M059J (cell line): ENCODE measurements around the gene CAPN10. TPM values are rescaled to one million over a fixed set of nuclear protein-coding genes. Genes with fewer than 3 reads are reported as not detected.

Experiments
- DNase-seq: peaks from one replicate; pipeline ENCODE4 v3.0.0-alpha.2; 2012; ENCODE audit warnings: low read depth
- total RNA-seq: library from RNA; depleted of rRNA; stranded (reverse); fragments of >200 nt; shearing (Covaris generic); gene quantifications from 2 replicates; pipeline ENCODE4 v1.2.3, GENCODE V29; 2014

Gene CAPN10
- total RNA-seq, 1 experiment from 2014 or later: 11.1 TPM

DNA sequence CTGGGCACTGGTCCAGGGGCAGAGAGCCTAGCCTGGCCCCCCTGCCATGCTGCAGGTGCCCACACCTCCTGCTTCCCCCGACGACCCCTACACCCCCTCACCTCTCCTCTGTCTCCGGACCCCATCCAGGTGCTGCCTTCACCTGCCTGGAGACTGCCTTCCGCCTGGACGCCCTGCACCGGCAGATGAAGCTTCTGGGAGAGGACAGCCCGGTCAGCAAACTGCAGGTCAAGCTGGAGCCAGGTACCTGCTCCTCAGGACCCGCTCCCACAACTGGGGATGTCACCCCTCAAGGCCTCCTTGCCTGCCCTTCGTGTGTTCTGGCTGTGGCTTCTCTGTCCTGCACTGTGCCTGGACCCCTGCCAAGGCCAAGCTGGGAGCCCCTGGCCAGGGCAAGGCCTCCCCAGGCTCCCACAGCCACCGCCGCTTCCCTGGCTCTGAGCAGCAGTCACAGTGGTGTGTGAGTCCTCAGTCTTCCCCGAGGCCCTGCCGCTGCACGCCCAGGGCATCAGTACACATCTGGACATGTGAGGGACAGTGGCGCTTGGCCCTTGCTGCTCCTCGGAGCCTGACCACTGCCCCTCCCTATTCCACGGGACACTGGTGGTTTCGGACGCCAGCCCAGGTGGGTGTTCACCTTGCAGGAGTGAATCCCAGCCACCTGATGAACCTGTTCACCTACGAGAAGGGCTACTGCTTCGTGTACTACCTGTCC, 12.0 kb upstream of the CAPN10 start:
- no peak for DNase-seq

DNA sequence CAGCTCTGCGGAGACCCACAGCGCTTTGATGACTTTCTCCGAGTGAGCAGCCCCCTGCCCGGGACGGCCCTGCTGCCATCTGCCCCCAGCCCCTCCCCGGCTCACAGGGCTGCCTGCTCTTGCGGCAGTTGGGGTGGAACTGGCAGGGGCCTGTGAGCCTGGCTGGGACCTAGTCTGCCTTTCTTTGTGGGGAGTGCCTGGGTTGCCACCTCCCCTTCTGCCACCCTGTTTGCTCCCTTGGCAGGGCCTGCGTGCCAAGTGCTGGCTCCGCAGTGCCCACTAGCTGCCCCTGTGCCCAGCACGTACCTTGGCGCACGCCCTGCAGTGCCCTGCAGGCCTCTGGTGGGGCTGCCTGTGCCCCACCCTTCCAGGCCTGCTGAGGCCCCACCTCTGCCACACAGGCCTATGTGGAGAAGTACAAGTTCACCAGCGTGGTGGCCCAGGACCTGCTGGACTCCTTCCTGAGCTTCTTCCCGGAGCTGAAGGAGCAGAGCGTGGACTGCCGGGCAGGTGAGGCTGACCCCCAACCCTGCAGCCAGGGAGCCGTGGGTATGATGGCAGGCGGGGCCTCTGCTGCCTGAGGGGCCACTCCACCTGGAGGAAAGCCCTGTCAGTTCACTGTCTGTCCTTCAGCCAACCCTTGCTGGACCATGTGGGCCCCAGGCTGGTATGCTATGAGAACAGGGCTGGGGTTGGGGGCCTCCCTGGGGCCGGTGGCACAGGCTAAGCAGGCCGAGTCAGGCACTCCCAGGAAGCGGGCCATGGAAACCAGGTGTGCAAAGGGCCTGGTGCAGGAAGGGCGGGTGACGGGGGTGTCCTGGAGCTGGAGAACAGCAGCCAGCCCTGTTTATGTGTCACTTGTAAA, 11.2 kb upstream of the CAPN10 start:
- no peak for DNase-seq

DNA sequence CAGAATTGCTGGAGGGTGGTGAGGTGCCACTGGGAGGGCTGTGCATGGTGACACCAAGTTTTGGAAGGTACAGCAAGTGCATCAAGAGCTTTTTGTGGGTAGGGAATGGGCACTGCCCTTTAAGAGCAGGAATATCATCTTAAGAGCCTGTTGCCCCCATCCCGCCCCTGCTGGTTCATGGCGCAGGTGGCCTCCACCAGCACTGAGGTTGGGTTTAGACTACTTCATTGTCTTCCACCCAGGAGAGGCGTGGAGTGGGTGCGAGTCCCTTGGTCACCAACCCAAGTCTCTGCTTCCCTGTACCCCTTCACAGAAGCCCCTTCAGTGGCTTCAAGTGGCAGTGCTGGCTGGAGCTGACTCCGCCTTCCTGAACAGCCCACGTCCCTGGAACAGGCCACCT, 10.5 kb upstream of the CAPN10 start:
- no peak for DNase-seq

DNA sequence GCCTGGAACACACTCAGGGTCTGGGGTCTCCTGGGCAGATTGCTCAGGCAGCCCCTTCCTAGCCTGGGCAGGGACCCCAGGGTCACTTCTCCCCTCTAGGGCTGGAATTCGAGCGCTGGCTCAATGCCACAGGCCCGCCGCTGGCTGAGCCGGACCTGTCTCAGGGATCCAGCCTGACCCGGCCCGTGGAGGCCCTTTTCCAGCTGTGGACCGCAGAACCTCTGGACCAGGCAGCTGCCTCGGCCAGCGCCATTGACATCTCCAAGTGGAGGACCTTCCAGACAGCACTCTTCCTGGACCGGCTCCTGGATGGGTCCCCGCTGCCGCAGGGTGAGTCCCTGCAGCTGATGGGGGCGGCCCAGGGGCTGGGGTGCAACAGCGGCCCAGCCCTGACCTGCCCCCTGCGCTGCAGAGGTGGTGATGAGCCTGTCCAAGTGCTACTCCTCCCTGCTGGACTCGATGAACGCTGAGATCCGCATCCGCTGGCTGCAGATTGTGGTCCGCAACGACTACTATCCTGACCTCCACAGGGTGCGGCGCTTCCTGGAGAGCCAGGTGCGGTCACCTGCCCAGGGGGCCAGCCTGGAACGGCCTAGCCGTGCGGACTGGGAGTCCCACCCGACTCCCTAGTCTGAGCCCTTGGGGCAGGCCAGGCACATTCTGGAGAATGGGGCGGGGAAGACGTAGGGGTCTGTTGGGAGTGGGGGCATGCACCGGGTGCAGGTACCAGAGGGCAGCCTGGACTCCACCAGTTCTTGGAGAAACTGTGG, 9.9 kb upstream of the CAPN10 start:
- DNase-seq: no peak

DNA sequence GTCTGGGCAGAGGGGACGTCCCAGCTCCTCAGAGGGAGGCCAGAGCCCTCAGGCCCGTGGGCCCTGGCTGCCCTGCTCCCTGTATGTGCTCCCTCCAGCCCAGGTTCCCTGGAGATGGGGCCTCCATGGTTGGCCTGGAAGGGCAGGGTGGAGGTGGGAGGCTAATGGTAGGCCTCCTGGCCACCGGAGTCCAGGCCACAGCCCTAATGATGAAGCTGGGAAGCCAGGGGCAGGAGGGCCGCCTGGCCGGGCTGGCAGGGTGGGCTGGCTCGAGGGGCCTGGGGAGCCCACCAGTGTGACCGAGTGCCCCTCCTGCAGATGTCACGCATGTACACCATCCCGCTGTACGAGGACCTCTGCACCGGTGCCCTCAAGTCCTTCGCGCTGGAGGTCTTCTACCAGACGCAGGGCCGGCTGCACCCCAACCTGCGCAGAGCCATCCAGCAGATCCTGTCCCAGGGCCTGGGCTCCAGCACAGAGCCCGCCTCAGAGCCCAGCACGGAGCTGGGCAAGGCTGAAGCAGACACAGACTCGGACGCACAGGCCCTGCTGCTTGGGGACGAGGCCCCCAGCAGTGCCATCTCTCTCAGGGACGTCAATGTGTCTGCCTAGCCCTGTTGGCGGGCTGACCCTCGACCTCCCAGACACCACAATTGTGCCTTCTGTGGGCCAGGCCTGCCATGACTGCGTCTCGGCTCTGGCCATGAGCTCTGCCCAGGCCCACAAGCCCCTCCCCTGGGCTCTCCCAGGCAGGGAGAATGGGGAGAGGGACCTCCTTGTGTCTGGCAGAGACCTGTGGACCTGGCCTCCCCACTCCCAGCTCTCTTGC, 9.0 kb upstream of the CAPN10 start:
- no peak for DNase-seq

DNA sequence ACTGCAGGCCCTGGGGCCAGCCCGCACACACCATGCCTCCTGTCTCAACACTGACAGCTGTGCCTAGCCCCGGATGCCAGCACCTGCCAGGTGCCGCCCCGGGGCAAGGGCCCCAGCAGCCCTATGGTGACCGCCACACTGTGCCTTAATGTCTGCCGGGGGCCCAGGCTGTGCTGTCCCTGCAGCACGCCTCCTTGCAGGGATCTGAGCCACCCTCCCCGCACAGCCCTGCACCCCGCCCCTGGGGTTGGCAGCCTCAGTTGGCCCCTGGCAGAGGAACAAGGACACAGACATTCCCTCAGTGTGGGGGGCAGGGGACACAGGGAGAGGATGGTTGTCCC, 8.5 kb upstream of the CAPN10 start:
- no peak for DNase-seq

DNA sequence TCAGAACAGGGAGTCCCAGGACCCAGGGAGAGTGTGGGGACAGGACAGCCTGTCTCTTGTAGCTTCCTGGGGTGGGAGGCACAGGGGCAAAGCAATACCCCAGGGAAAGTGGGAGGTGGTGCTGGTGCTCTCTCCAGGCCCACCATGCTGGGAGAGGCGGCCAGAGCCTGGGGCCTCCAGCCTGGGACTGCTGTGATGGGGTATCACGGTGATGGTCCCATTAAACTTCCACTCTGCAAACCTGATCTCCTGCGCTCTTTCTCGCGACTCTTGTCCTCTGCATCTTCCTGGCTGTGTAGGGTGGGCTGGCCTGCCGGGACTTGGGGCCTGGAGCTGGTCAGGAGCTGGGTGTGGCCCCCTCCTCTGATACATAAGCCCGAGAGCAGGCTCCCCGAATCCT, 8.0 kb upstream of the CAPN10 start:
- no peak for DNase-seq

DNA sequence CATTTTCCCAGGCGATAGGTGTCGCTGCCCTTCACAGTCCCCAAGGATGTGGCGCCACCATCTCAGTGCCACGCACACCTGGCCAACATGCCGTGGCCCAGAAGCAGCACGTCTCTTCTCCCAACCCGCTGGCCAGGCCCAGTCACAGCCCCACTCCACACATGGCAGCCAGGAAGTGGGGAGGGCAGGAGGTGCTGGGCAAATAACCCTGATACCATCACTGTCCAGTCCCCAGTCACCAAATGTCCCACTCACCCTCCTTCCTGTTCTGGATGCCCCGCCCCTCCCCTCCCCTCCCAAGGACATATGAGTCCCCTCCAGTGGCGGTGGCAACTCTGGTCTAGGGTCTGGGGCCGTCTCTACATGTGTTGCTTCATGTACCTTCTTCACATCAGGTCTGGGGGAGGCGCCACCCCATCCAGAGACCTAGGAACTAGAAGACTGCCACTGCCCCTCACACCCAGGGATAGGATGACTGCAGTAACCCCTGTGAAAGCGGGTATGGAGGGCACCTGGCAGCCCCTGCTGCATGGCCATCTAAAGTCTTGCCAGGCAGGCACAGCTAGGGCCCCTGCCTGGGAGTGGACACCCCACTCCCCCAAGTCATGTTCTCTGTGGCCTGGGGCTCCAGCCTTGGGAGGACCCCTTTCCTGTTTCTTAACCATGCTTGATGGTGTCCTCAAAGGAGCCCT, 7.3 kb upstream of the CAPN10 start:
- DNase-seq: no peak

DNA sequence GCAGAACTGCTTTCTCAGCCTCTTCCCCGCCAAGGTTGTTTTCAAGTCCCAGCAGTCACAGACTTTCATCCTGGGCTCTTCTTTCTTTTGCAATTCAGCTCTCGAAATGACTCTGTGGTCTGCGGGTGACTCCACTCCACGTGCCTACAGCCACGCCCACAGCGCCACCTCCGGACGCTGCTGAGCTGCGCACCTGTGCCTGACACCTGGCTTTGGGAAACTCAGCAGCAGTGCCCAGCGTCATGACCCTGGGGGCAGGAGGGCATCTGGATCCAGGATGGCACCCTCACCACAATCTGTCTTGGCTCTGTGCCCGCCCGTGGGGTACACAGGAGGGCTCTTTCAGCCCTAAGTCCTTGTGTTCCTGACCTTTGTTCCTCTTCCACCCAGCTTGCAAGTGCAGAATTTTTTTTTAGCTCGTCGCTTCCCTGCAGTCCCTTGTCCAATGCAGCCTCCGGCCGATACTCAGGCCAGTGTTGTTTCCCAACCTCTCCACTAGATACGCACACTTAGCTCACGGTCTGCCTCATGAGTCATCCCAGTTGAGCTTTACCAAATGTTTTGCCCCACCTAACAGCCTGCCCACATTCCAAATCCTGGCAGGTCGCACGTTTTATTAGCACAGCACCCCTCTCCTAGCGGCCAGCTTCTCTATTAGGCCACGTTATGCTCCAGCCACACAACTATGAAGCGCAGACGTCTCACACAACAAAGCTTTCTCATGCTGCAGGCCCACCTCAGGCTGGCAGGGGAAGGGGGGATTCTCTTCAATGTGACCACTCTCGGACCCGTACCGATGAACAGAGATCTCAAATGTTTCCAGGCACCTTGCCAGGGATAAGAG, 6.5 kb upstream of the CAPN10 start:
- peak; percentile 93 for DNase-seq

DNA sequence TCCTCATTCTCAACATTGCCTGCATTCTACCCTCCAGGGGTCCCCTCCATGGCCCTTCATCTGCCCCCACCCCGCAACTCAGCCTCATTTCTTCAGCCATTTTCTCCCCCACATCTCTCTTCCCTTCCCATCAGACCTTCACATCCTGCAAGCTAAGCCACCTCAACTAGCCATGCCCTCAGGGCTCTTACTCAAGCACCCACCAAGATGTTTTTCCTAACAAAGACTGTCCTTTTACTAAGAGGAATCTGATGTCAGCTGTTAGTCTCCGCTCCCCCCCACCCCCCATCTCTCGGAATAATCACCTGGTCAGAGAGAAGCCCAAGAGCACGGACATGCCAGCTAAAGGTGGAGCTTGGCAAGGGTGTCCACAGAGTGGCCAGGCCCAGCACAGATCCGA, 4.7 kb upstream of the CAPN10 start:
- peak; percentile 66 for DNase-seq

DNA sequence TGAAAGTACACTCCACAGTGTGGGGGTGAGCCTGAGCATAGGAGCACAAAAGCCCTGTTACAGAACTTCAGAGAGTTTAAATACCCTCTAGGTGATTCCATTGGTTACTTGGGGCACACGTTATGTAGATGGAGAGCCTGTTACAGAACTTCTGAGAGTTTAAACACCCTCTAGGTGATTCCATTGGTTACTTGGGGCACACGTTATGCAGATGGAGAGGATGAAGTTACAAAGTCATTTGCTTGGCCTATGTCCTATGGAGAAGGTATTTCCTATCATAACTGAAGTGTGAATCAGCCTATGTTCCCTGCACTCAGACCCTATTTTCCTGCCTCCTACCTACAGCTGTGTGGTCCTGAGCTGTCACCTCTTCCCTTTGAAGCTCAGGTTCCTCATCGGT, 3.8 kb upstream of the CAPN10 start:
- peak; percentile 20 for DNase-seq

DNA sequence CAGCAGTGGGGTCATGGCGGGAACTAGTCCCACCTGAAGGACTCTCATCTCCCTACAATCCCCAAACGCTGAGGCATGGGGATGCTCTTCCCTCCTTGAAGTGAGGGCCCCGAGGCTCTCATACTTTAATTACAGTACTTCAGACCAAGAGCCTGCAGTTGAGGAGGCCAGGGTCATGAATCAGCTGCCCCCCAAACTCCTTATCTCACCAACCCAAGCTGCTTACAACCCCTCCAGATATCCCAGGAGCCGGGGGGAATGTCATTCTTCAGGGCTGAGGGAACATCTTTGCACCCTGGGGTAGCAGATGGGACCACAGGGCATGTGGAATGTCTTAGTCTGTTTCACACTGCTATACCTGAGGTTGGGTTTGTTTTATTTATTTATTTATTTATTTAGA, 2.8 kb upstream of the CAPN10 start:
- DNase-seq: no peak

DNA sequence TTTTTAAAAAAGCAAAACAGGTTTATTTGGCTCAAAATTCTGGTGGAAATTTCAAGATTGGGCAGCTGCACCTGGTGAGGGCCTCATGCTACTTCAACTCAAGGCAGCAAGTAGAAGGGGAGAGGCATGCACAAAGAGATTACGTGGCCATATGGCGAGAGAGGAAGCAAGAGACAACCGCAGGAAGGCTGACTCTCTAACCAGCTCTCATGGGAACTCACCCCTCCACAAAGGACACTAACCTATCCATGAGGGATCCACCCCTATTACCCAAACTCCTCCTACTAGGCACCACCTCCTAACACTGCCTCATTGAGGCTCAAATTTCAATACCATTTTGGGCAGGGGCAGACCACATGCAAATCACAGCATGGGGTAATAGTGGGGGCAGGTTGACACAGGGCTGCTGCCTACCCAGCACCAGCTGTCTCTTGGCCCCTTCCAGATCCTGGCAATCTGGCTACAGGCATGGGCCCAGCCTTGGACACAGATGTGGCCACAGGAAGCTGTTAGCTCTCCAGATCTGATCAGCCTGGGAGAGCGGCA, 2.0 kb upstream of the CAPN10 start:
- DNase-seq: no peak

DNA sequence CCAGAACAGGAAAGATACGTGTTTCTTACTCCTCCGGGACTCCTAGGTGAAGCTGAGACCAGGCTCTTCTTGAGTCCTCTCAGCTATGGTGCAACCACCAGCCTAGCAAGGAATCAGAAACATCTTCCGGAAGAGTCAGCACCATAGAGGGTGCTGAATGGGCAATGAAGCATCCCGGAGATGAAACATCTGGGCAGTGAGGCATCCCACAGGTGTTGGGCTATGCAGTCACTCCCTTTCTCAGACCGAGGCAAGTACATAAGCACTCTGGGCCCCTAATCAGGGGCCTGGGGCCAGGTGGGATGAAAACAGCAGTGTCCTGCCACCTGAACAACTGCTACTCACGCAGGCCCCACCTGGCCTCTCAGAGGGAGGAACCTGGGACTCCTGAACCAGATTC, 1.4 kb upstream of the CAPN10 start:
- DNase-seq: no peak

DNA sequence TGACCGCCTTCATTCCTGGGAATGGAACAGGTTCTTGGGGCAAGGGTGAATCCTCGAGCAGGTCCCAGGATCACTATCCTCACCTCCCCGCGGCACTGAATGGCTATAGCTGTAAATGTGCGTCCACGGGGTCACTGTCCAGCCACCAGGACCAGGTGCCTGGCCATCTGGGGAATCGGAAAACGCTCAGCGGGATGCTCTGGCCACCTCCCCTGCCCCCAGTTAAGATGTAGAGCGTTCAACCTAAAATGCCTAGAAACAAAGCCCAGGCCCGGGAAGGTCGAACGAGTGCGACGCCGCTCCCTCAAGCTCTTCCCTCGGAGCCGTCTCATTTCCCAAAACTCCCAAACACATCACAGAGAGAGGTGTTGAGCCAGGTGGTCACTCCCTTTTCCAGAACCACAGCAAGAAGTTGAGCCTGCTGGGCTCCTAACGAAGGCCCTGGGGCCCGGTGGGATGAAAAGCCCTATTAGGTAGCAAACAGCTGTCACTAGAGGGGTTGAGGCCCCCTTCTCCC, 795 bp upstream of the CAPN10 start:
- DNase-seq: no peak

DNA sequence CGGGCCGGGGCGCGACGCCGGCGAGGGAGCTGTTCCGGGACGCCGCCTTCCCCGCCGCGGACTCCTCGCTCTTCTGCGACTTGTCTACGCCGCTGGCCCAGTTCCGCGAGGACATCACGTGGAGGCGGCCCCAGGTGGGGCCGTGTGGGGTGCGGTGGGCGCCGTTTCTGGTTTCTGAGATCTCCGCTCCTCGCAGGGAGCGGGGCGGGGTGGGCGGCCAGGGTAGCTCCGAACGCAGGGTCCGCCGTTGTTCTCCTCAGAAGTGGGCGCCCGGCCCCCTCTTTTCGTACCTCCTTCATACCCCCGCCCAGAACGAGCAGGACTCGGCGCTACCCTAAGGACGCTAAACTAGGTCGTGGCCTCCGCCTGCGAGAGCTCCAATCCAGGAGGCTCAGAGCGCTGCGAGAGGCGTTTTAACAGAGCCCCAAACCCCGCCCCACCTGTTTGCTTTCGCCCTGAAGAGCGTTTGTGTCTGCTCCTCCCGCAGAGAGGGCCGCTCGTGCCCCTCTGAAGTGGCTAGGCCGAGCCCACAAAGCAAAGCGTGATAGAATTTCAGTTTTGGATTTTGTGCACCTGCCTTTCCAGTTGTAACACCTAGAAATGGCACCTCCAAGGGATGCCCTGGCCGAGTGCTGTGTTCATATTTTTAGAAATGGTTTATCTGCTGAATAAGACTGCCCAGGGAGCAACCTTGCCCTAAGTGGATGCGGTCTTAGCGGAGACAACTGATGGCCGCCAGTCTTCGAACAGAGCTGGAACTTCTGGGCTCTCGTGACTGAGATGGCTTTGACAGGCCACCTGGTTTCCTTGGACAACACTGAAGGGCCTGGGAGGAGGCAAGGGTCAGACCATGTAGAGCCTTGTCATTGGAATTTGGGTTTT, 626 bp downstream of the CAPN10 start:
- DNase-seq: peak; percentile 30

DNA sequence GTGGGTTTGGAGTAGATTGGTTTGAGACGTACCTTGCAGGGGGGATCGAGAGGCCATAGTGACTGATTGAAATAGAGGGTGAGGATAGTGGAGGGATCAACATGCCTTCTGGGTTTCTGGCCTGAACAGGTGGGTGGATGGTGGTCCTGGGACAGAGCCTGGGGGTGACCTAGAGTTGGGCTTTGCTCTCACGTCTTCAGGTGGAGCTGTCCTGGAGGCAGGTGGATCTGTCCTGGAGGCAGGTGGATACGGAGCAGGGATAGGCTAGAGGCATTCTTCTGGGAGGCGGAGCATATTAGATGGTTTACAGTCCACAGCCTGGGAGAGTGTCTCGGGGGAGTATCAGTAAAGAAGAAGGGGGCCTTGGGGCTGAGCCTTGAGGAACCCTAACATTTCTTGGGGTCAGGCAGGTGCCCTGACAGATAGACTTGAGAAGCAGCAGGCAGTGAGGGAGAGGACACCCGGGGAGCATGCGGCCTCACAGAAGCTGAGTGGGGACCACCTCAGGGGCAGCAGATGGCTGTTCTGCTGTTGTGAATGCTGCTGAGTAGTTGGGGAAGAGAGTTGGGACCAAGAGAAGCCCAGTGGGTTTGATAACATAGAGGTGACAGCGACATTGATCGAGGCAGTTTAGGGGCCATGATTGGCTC, 1.6 kb downstream of the CAPN10 start:
- DNase-seq: no peak

DNA sequence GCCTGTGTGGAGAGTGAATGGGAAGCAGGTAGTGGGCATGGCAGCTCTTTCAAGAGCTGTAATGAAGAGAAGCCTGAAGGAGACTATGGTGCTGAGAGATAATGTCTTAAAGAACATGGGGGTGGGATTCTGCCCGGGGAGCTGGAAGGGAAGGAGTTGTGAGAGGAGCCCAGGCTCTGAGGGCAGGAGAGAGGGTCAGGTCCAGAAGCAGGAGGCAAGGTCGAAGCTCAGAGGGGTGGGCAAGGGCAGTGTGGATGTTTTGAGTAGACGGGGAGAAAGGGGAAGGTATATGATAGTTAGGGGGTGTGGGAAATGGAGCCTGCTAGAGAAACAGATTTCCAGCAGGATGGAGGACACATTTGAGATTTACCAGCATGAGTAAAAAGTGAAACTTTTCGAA, 2.1 kb downstream of the CAPN10 start:
- DNase-seq: no peak
